GM19043 (cell line): Measurements from ENCODE around the gene ZNF358.
"Not testable (repeated sequence)": the region's sequence is repeated elsewhere in the genome, so short reads cannot be mapped to it uniquely, and the experiment has no call there.

ENCODE experiments used
- ATAC-seq: cut with Tn5 transposase; IDR thresholded peaks from one replicate; pipeline ENCODE4 v1.9.1; 2021; ENCODE audit warnings: low read depth; ENCODE audit not compliant: unreplicated experiment

ZNF358 gene

GRCh38 chr19:7534531-7535046 is 18.7 kb downstream of the ZNF358 start:
- no peak for ATAC-seq

- ATAC-seq, result peak; percentile 70
Observed at GRCh38 chr19:7535047-7535997, 19.4 kb downstream of the ZNF358 start, which contains the start of gene PNPLA6. Gene PNPLA6 (plus strand): TSS chr19:7535717. CDS start chr19:7535789, 72 bp downstream.

GRCh38 chr19:7535998-7536695 is 20.2 kb downstream of the ZNF358 start:
- ATAC-seq, result no peak

- not testable (repeated sequence) for ATAC-seq
Observed at GRCh38 chr19:7538990-7539389, 23.1 kb downstream of the ZNF358 start.

- ATAC-seq, result no peak
Observed at GRCh38 chr19:7539827-7540425, 24.0 kb downstream of the ZNF358 start.

GRCh38 chr19:7540761-7541474 is 25.0 kb downstream of the ZNF358 start:
- no peak for ATAC-seq

- no peak for ATAC-seq
Observed at GRCh38 chr19:7541475-7541824, 25.5 kb downstream of the ZNF358 start.

- ATAC-seq, result no peak
Observed at GRCh38 chr19:7541828-7542443, 26.0 kb downstream of the ZNF358 start.

GRCh38 chr19:7542556-7543348 is 26.8 kb downstream of the ZNF358 start:
- ATAC-seq, result no peak

- ATAC-seq, result no peak
Observed at GRCh38 chr19:7544626-7545025, 28.7 kb downstream of the ZNF358 start.

GRCh38 chr19:7545300-7545699 is 29.4 kb downstream of the ZNF358 start:
- no peak for ATAC-seq

GRCh38 chr19:7545904-7546303 is 30.0 kb downstream of the ZNF358 start:
- no peak for ATAC-seq

- ATAC-seq, result no peak
Observed at GRCh38 chr19:7547159-7547558, 31.3 kb downstream of the ZNF358 start.

GRCh38 chr19:7549429-7550148 is 33.7 kb downstream of the ZNF358 start:
- ATAC-seq, result no peak

GRCh38 chr19:7550169-7550770 is 34.4 kb downstream of the ZNF358 start:
- ATAC-seq, result no peak

- ATAC-seq, result no peak
Observed at GRCh38 chr19:7550987-7551761, 35.3 kb downstream of the ZNF358 start.

GRCh38 chr19:7552781-7553180 is 36.9 kb downstream of the ZNF358 start:
- no peak for ATAC-seq
